HG03025 (cell line): ENCODE data around the gene PLK5.
"Not testable (repeated sequence)": the region's sequence is repeated elsewhere in the genome, so short reads cannot be mapped to it uniquely, and the experiment has no call there.

Experiments used
- ATAC-seq: cut with Tn5 transposase; IDR thresholded peaks from one replicate; pipeline ENCODE4 v1.9.1; 2021; ENCODE audit warnings: mild to moderate bottlenecking, moderate library complexity; ENCODE audit not compliant: unreplicated experiment, low FRiP score

Gene PLK5

DNA sequence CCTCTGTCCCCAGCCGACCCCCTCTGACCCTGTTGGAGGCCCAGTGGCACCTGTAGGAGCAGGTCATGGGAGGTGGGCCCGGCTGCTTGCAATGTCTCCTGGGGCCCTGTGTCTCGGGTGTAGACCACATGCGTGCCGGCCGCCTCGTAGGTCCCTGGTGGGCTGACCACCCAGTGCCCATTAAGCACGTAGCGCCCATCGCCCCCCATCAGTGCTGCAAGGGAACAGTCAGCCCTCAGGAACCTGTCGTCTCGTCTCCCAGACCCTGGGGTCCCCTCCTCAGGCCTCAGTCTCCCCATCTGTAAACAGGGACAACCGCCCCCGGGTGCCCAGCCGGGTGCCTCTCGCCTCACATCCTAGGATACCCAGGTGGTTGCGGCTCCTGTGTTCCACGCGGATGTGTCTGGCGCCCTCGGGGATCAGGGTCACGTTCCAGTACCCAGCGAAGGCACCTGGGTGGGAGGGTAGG lies 16.7 kb upstream of the PLK5 start:
- ATAC-seq: no peak

DNA sequence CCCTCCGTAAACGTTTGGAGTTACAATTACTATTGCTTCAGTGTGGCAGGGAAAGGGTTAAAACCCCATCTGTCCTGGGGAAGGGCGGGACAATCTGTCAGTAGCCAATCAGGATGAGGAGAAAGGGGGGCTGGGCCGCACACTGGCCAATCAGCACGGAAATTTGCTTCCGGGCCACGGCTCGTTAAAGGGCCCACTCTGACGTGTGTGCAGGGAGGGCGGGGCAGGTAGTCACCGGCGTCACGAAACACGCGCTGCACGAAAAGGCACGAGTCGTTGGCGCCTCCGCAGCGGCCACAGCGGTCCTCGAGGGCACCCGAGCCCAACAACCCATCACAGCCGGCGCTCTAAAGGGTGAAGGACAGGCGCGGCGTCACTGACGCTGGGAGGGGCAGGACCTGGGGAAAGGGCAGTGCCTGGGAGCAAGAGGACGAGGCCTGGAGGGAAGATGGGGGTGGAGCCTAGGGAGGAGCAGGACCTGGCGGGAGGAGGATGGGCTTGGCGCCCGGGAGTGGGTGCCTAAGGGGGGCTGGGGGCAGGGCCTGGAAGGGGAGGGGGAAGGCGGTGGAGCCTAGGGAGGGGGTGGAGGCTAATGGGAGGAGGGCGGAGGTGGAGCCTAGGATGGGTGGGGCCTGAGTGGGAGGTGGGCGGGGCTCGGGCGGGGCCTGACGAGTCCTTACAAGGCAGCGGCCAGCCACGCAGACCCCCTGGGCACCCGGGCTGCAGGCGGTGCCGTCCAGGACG lies 15.9 kb upstream of the PLK5 start:
- ATAC-seq: no peak

DNA sequence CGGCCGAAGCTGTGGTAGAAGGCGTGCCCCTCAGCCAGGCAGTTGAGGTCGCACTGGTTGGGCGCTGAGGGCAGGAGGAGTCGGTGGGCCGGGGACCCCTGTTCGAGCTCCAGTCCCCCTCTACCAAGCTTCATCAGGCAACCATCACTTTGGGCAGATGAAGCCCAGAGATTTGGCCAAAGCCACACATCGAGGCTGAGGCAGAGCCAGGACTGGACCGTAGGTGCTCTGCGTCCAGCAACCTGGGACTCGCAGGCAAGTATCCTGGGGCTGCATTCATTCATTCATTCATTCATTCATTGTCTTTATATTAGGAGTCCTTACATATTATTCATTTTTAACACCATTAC lies 15.4 kb upstream of the PLK5 start:
- ATAC-seq: no peak

DNA sequence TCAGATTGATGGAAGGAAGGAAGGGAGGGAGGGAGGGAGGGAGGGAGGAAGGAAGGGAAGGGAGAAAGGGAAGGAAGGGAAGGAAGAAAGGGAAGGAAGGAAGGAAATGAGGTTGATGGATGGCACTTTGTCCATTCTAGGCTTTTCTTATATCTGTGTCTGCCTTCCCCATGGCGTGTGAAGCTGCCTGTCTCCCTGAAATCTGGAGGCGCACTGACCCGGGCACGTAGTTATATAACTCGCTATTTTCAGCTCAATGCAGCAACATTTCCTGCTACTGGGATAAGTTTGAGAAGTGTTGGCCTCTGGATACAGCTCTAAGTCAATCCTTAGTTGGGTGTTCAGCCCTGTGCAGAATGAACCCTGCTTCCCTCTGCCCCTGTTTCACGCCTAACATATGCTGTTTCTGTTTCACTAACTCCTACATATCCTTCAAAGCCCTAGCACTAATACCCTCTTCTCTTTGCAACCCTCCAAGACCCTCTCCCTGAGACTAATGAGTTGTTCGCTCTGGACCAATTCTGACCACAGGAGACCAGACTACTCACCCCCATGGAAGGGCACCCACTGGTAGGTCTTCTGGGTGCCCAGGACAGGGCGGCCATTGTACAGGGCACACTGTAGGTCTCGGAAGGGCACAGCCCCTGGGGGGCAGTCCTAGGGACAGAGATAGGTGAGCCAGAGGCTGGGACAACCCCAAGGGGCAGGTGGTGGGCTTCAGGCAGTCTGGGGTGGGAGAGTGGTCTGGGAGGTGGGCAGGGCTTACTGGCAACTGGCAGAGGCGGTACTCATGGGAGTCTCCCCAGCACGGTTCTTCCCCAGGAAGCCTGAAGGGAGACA lies 14.1 kb upstream of the PLK5 start:
- no peak for ATAC-seq

DNA sequence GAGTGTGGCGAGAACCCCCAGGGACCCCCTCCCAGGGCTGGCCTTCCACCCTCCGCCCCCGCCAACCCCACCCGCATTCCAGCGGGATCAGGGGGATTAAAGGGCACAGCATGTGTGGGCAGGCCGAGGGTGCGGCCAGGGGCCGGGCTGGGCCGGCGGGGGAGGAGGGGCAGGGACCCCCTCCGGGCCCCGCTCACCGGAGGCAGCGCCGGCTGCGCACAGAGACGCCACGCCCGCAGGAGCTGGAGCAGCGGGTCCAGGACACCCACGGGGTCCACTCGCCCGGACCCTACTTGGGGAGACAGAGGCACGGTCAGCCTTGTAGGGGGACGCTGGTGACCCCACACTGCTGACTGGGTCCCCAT lies 13.5 kb upstream of the PLK5 start:
- no peak for ATAC-seq

DNA sequence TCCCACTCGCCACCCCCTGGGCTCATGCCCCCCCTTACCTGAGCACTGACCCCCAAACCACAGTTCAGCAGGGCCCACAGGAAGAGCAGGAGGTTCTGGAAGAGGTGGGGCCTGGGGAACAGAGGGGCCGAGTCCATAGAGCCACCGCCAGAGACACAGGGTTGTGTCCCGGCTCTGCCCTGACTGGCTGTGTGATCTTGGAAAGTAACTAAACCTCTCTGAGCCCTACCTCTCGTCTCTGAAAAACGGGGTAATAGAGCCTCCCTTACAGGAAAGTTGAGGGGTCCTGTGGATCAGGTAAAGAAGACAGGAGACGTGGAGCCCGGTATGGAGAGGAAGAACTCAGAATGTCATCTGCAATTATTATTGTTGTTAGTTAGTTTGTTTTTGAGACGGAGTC lies 13.1 kb upstream of the PLK5 start:
- ATAC-seq: no peak

DNA sequence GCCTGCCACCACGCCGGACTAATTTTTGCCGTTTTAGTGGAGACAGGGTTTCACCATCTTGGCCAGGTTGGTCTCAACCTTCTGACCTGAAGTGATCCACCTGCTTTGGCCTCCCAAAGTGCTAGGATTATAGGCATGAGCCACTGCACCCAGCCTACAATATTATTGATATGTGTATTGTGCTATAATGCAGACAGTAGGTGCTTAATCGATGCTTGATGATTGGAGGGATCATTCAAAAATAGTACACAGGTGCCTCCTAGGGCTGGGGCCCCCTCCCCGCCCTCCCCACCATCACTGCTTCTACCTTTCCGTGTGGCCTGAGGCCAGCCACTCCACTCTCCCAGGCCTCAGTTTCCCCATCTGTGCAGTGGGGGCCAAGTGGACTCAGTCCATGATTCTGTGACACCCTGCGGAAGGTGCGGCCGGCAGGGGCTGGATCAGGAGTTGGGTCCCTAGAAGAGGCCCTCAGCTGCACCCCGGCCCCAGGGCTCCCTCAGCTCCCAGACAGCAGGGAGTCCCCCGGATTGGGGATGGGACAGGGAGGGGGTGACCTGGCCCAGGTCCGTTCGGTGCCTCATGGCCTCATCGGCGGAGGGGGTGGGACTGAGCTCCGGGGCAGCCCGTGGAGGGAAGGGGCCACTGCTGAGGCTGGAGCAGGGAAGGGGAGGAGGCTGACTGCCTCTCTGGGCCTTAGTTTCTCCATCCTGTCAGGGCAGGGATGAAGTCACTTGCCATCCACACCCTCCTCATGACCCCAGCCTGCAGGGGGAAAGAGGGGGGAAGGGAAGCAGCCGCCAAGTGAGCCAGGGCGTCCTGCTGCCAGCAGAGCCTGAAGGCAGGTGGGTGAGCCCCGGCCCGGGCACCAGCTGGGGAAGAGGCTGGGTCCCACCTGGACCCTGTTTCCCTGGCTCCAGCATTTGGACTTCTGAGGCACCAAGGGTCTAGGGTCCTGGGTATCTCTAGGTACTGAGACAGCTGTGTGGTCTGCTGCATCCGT lies 12.3 kb upstream of the PLK5 start:
- ATAC-seq: no peak

DNA sequence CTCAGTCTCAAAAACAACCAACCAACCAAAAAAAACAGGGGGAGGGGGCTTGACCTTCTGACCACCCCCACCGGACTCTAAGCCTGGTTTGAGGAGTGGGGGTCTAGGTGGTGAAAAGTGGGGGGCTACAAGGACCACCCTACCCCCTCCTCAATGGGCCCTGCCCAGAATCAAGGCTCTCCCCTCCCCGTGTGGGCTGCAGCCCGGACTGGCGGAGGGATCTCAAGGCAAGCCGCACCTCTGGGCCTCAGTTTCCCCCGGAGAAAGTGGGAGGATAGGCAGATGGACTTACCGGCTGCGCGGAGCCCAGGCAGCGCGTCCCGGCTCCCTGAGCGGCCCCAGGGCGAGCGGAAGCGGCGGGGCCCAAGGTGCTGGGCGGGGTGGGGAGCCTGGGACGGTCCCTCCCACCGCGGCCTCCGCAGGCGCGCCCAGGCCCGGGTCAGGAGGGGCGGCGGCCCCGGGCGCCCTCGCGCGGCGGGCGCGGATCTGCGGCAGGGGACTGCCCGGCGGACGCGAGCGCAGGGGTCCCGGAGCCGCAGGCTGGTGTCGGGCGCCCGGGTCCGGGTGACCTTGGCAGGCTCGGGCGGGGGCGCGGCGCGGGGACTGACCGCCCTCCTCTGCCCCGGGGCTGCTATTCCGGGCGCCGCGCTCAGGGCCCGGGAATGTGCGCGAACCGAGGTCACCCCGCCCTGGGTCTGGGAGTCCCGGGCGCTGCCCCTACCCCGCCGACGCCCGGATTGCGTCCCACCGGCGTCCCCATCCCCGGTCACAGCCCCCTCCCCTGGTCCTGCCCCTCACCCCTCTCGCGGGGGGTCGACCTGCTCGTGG lies 11.0 kb upstream of the PLK5 start, which contains the start of gene ADAMTSL5:
ADAMTSL5 (minus strand) TSS at position 349 of the 828 bp plus-strand sequence. CDS start 2,076 bp downstream, outside the sequence.
- ATAC-seq: no peak

DNA sequence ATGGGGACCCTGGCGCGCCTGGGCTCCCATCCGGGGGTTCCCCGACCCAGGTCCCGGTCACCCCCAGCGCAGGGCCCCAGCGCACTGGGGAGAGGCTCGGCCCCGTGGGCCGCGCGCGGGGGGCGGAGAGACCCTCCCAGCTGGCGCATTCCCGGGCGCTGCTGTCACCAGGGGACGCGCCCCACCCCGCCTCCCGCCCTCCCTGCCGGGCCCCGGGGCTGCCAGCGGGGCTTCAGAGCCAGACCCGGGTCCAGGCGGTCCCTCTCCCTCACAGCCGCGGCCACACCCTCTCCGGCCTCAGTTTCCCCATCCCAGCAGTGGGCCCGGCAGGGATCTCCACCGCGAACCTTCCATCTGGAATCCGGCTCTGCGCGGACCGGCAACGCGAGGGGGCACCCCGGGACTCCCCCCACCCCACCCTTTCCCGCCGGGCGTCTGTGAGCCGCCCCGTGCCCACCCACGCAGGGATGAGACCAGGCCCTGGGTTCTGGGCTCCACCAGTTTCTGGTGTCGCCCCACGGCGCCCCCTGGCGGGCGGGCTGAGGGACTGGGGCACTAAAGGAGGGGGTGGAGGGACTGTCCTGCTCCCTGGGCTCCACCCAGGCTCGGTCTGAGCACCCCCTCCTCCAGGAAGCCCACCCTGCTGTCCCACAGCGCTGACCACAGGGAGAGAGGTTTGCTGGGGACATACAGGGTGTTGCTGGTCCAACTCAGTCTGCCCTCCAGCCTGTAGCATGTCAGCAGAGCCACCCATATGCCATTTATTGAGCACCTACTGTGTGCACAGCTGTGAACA lies 10.2 kb upstream of the PLK5 start:
- ATAC-seq: no peak

DNA sequence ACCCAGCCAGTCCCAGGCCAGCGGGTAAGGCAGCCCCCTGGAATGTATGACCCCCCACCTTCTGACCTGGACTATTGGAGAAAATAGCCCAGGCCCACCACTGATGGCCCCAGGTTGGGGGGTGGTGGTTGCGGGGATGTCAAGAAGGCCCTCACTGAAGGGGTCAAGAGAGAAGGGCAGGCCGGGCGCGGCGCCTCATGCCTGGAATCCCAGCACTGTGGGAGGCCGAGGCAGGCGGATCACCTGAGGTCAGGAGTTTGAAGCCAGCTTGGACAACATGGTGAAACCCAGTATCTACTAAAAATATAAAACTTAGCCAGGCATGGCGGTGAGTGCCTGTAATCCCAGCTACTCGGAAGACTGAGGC lies 9.6 kb upstream of the PLK5 start:
- ATAC-seq: no peak

DNA sequence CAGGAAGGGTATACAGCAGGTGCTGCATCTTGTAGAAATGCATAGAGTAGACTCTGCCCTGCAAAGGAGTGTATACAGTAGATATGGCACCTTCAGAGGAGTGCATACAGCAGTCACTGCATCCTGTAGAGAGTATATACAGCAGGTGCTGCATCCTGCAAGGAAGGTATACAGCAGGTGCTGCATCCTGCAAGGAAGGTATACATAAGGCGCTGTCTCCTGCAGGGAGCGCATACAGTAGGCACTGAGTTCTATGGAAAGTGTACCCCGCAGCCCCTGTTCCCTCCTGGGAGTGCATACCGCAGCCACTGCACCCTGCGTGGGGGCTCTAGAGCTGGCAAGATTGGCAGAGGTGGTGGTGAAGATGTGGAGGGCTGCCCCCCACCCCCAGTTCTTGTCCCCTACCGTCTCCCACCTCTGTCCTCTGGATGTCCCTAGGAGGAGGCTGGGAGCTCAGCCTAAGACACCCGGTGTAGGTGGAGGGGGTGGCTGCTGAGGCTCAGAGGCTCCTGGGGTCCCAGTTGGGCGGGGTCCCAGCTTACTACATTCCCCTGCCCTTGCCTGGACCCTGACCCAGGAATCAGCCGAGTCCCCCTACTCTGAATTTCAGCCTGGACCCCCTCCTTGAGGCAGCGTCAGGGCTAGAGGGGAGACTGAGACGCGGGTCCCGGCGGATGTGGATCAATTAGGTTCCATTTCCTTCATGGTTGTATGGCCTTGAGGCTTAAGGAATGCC lies 8.7 kb upstream of the PLK5 start:
- ATAC-seq: no peak

DNA sequence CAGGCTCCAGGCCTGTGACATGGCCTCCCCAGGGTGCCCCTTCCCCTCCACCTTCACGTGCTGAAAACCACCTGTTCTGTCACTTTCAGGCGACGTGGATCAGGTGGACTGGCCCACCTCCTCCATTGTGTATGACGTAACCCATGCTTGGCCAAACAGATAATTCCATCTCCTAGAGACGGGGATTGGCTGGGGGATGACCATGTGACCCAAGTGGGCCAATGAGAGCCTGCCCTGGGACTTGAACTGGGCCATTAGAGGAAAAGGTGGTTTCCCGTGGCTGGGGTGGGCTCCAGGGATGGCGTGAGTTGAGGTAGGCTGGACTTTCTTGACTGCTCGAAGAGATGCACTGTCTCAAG lies 7.5 kb upstream of the PLK5 start:
- no peak for ATAC-seq

DNA sequence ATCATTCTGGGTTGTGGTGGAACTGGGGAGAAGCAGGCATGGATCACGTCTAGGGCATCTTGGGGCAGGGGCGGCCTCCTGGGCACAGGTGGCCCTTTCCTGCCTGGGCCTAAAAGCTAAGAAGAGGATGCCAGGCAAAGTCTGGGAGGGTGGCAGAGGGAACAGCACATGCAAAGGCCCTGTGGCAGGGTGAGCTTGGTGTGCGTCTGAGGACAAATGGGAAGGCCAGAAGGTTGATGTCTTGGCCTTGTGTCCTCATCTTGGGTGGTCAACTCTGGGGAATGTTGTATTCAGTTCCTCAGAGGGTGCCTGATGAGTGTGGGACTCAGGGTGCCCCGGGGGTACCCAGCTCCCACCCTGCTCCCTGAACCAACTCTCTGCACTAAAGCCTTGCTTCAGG lies 5.4 kb upstream of the PLK5 start:
- ATAC-seq: no peak

DNA sequence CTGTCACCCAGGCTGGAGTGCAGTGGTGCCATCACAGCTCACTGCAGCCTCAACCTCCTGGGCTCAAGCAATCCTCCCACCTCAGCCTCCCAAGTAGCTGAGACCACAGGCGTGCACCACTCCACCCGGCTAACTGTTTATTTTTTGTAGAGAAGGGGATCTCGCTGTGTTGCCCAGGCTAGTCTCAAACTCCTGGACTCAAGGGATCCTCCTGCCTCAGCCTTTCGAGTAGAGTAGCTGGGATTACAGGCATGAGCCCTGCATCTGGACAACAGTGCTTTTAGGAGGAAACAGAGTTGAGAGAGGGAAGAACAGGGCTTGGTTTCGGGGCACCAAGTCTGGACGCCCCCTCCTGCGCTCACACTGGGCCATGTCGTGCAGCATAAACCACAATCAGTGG lies 4.1 kb upstream of the PLK5 start:
- ATAC-seq: not testable (repeated sequence)

DNA sequence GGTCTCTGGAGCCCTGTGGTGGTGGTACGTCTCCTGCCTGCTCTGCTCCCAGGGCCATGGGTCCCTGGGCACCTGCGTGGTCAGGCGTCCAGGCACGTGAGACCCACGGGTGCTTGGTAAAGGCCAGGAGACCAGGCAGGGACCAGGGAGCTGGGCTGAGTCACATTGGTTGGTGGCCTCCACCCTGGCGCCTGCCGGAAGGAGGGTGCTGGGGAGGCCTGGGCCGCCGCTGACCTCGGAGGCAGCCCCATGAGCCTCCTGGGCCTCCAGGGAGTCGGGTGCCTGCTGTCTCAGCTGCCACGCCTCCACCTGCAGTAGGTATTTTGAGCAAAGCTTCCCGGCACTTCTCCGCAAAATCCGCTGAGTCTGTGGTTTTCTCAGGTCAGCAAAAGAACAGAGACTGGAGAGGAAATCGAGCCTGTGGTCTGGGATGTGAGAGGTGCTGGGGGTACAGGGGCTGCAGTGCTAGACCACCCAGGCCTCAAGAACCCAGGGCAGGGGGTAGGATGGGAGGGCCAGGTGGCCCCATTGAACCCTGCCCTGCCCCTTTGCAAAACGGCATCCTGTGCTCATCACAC lies 3.6 kb upstream of the PLK5 start:
- no peak for ATAC-seq

DNA sequence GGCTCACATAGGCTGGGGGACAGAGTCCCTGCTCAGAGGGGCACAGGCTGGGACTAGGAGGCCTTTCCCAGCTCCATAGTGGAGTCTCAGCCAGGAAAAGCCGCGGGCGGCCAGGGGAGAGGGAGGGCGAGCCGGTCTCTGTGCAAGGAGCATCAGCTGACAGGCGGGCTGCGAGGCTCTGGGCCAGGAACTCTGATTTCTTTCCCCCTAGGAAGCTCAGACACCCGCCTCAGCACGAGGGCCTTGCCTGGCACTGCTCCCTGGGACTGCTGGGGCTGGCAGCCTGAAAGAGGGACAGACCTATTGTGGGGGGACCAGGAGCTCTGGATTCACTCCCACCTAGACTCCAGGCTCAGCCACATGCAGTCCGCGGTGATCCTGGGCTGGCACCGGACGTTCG lies 2.2 kb upstream of the PLK5 start:
- ATAC-seq: no peak

DNA sequence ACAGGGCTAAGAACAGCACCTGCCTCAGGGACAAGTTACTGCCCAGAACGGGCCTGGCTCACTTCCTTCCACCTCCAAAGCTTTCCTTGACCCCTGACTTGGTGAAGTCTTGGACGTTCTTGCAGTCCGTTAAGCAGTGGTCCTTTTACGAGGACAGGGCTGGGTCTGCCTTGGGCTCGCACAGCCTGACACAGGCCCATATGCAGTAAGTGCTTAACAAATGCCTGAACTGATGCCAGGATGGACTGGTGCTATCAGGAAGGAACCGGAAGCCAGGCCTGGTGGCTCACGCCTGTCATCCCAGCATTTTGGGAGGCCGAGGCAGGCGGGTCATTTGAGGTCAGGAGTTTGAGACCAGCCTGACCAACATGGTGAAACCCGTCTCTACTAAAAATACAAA lies 1.8 kb upstream of the PLK5 start:
- no peak for ATAC-seq

DNA sequence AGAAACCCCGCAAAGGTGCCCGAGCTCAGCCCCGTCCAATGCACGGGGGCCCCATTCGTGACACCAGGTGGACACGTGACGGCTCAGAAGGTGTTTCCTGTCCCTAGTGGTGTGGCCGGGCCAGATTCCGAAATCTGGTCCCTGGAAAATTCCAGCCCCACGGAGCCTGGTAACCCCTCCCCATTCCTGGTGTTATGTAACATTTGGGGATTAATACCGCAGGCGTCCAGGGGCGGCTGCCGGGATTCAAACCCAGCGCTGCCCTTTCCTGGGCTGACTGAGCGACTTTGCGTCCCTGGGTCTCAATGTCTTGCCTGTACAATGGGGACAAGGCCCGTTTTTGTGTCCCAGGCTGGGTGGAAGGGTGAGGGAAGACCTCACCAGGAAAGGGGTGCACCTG lies 1.0 kb upstream of the PLK5 start:
- no peak for ATAC-seq
